GM12865 (cell line): ENCODE results near the gene ACSL4.
"Not testable (repeated sequence)": the region's sequence is repeated elsewhere in the genome, so short reads cannot be mapped to it uniquely, and the experiment has no call there.

Source experiments
- DNase-seq: peaks from one replicate; pipeline ENCODE4 v3.0.0; 2010; ENCODE audit warnings: low read depth
- H3K4me3 ChIP-seq: 2 replicates; pipeline ENCODE4 v1.5.1; 2011; ENCODE audit warnings: mild to moderate bottlenecking, low read depth, low read length, control low read depth
- TF ChIP-seq, protein P1 (sequence below): IDR thresholded peaks from 2 replicates; pipeline ENCODE4 v1.5.1; 2011; ENCODE audit warnings: low read length, control low read depth, low read depth, inconsistent platforms; ENCODE audit not compliant: insufficient read depth; ENCODE audit errors: missing control alignments

Gene ACSL4

DNA sequence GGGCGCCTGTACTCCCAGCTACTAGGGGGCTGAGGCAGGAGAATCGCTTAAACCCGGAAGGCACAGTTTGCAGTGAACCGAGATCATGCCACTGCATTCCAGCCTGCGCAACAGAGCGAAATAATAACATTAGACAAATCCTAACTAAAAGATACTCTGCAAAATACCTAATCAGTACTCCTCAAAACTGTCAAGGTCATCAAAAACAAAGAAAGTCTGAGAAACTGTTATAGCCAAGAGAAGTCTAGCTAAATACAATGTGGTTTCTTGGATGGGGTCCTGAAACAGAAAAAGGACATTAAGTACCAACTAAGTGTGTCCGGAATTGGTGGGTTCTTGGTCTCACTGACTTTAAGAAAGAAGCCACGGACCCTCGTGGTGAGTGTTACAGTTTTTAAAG lies 14.6 kb upstream of the ACSL4 start:
- TF ChIP-seq, protein P1, sequence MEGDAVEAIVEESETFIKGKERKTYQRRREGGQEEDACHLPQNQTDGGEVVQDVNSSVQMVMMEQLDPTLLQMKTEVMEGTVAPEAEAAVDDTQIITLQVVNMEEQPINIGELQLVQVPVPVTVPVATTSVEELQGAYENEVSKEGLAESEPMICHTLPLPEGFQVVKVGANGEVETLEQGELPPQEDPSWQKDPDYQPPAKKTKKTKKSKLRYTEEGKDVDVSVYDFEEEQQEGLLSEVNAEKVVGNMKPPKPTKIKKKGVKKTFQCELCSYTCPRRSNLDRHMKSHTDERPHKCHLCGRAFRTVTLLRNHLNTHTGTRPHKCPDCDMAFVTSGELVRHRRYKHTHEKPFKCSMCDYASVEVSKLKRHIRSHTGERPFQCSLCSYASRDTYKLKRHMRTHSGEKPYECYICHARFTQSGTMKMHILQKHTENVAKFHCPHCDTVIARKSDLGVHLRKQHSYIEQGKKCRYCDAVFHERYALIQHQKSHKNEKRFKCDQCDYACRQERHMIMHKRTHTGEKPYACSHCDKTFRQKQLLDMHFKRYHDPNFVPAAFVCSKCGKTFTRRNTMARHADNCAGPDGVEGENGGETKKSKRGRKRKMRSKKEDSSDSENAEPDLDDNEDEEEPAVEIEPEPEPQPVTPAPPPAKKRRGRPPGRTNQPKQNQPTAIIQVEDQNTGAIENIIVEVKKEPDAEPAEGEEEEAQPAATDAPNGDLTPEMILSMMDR, result no peak
- DNase-seq, result no peak
- no peak overlapping the region for H3K4me3 ChIP-seq

DNA sequence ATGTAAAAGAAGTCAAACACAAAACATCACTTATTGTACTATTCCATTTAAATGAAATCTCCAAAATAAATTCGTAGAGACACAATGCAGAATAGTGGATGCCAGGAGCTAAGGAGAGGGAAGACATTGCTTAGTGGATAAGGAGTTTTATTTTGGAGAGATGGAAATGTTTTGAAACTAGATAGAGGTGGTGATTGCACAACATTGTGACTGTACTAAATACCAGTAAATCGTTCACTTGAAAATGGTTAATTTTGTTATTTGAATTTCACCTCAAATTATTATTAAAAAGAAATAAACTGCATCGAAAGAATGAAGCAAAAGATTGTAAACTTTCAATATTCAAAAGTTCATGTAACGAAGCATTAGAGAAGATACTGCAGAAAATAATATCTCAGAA lies 9.7 kb upstream of the ACSL4 start:
- TF ChIP-seq, protein P1, result no peak
- no peak for DNase-seq
- no peak overlapping the region for H3K4me3 ChIP-seq

DNA sequence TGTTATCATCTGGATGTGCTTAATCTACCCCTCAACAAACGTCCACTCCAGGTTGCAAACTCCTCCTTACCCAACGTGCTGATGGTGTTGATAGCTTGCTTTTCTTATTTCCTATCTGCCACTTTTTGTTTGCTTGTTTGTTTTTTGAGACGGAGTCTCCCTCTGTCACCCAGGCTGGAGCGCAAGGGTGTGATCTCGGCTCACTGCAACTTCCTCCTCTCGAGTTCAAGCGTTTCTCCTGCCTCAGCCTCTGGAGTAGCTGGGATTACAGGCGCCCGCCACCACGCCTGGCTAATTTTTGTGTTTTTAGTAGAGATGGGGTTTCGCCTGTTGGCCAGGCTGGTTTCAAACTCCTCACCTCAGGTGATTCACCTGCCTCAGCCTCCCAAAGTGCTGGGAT lies 7.8 kb upstream of the ACSL4 start:
- H3K4me3 ChIP-seq, DNase-seq: not testable (repeated sequence)

DNA sequence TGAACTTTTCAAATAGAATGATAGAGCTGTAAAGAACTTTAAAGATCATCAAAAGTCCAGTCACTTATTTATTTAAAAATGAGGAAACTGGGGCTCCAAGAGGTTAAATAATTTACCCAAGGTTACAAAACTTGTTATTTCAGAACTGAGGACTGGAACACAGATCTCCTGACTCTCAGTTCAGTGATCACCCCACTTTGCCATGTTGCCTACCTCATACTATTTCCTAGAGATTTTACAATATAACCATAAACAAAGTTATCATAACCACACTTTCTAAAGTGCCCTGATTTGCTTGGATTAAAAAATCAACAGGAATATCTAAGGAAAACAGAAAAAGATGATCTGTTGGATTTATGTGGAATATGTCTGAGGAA lies 7.4 kb upstream of the ACSL4 start:
- no peak overlapping the region for H3K4me3 ChIP-seq
- TF ChIP-seq, protein P1, result no peak
- no peak for DNase-seq

DNA sequence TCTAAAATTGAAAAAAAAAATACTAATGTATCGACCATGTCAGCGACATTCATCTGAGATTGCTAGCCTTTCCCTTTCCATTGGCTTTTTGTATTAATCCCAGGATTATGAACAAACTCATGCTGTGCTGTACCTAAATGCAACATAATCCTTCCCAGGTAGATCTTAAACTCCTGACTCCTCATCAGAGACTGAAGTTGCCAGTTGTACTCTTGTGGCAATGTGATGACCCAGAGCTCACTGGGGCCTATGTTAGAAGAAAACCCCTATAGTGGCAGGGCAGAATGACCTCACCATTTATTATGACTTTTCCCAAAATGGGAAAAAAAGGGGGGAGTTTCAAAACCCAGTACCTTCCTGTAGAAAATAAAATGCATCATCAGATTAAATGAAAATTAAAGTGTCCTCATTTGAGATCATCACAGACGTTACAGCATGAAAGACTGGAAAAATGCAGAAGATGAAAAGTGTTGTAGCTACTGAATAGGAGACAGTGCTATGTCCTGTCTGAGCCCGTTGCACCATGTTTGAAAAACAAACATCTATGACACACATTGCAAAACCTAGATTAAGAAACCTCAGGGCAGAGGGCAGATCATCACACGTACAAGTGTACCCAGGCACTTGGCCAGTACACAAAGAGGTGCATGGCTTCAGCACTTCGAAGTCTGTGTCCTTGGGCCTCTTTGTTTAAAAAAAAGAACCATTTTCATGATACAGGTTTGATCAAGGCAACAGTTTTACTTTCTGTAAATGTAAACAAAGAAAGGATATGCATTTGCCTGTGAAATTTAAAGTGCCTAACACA lies 6.8 kb upstream of the ACSL4 start:
- no peak for DNase-seq
- H3K4me3 ChIP-seq, result no peak overlapping the region
- TF ChIP-seq, protein P1, result no peak

DNA sequence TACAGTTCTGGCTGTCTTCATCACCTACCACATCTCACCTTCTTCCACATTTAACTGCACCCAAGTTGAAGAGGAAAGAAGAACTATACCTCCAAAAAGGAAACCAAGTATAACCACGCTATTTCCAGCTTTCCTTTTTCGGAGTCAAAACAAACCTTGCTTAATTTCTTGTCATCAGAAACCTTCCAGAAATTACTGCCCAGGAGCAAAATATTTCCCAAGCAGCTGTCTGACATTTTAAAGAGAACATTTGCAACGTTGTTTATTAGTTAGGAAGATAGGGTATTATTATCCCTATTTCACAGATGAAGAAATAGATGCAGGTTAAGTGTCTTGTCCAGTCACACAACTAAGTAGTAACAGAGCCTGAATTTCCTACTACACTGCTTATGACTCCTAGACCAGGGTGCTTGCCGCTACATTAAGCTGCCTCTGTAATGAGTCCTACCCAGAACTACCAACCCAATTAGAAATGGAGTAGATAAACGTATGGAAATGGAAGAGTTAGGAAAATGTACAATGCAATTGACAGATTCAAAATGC lies 2.2 kb upstream of the ACSL4 start:
- no peak overlapping the region for H3K4me3 ChIP-seq
- TF ChIP-seq, protein P1, result no peak
- DNase-seq, result no peak

DNA sequence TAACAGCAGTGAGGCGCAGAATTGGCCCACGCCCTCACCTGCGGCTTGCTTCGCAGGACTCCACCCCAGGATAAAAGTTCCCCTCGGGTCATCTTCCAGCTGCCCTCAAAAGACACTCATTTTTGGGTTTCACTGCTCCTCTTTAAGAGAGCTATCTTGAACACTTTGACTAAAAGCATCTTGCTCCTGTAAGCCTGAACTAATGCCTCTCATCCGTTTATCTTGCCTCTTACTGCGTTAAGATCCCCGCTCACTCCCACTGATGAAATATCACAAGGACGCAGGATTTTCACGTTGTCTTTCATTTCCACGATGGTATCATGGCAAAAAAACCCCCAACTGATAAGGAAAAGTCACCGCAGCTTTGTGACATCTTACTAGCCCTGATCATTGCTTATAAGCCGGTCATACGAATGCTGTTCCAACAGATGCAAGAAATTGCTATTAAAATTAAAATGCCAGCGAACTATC lies 591 bp upstream of the ACSL4 start:
- no peak for DNase-seq
- peak overlapping the region; percentile 66 for H3K4me3 ChIP-seq
- TF ChIP-seq, protein P1, result no peak
